C4-2B (cell line): Measurements from ENCODE around the gene UBALD2.

Source experiments
- CTCF ChIP-seq: fragments of 450-650 bp; conservative IDR thresholded peaks from 2 replicates; pipeline ENCODE4 v1.5.1; 2017; ENCODE audit warnings: mild to moderate bottlenecking
- ZFX ChIP-seq: fragments of 450-650 bp; IDR thresholded peaks from 2 replicates; pipeline ENCODE4 v1.6.1; 2017

- TF ChIP-seq CTCF, result no peak
- TF ChIP-seq ZFX, result no peak
Measured at GRCh38 chr17:76293106-76293505, 28.0 kb downstream of the UBALD2 start.
